H1 (cell line): ENCODE measurements around the gene CST1. TPM values are rescaled to one million over a fixed set of nuclear protein-coding genes. Genes with fewer than 3 reads are reported as not detected.

Experiments
- CTCF ChIA-PET: fragments of 300-600 bp; sonication (Branson Sonifier 250); formaldehyde crosslinking; loops from one replicate; lab custom pipeline; 2021; ENCODE audit not compliant: partially characterized antibody; lab: Charles Lee
- POLR2A ChIA-PET: fragments of 300-600 bp; sonication (Branson Sonifier 250); formaldehyde crosslinking; loops from one replicate; lab custom pipeline; 2021; ENCODE audit warnings: inconsistent platforms; ENCODE audit not compliant: partially characterized antibody; lab: Charles Lee
- DNase-seq, 2 experiments: peaks; one replicate each; pipeline versions ENCODE4 v3.0.0 to v3.0.0-alpha.2; 2010 to 2022; ENCODE audit warnings: low spot score in 2 of 2, low read depth in 1 of 2, mixed read lengths in 1 of 2
- FAIRE-seq: peaks from 2 replicates; lab custom pipeline; 2011; peaks lifted over from hg19 to GRCh38; lab: Jason Lieb, UNC
- H2AFZ ChIP-seq: 2 replicates; pipeline ENCODE4 v1.8.1; 2012; ENCODE audit warnings: low read length, inconsistent platforms
- H2AK5ac ChIP-seq: 2 replicates; pipeline ENCODE4 v1.6.1; 2013; ENCODE audit warnings: low read depth, low read length
- H2BK120ac ChIP-seq: replicated peaks from 2 replicates; pipeline ENCODE3; 2013; ENCODE audit warnings: low read depth, low read length, inconsistent platforms
- H2BK12ac ChIP-seq: 2 replicates; pipeline ENCODE4 v1.6.1; 2013; ENCODE audit warnings: low read depth, low read length
- H2BK15ac ChIP-seq: 2 replicates; pipeline ENCODE4 v1.6.1; 2013; ENCODE audit warnings: low read length
- H2BK20ac ChIP-seq: 2 replicates; pipeline ENCODE4 v1.6.1; 2013; ENCODE audit warnings: low read length
- H2BK5ac ChIP-seq: 2 replicates; pipeline ENCODE4 v1.6.1; 2013; ENCODE audit warnings: low read depth, low read length
- H3K14ac ChIP-seq: 2 replicates; pipeline ENCODE4 v1.6.1; 2013; ENCODE audit warnings: inconsistent platforms; ENCODE audit not compliant: insufficient read length
- H3K18ac ChIP-seq: 2 replicates; pipeline ENCODE4 v1.6.1; 2013; ENCODE audit warnings: low read length; ENCODE audit errors: extremely low read depth
- H3K23ac ChIP-seq: 2 replicates; pipeline ENCODE4 v1.6.1; 2013; ENCODE audit warnings: inconsistent platforms; ENCODE audit not compliant: insufficient read length
- H3K23me2 ChIP-seq: 2 replicates; pipeline ENCODE4 v1.6.1; 2013; ENCODE audit warnings: low read depth, low read length
- H3K27ac ChIP-seq: 2 replicates; pipeline ENCODE4 v1.6.1; 2011; ENCODE audit warnings: low read depth, low read length, inconsistent platforms
- H3K27me3 ChIP-seq, 4 experiments: replicated peaks in 1 of 4; 1 replicate in 1 of 4; 2 replicates in 3 of 4; pipeline versions ENCODE4 v1.6.1 to v1.8.1; 2011 to 2013; ENCODE audit warnings: low read length in 3 of 4, mild to moderate bottlenecking in 3 of 4, inconsistent platforms in 2 of 4, mixed read lengths in 2 of 4, moderate library complexity in 1 of 4; ENCODE audit not compliant: control insufficient read depth in 3 of 4, insufficient read depth in 3 of 4; ENCODE audit errors: extremely low read depth in 1 of 4
- H3K36me3 ChIP-seq, 4 experiments: 2 replicates each; pipeline versions ENCODE4 v1.6.1 to v1.8.1; 2011 to 2013; ENCODE audit warnings: mild to moderate bottlenecking in 4 of 4, low read length in 3 of 4, moderate library complexity in 2 of 4, control low read depth in 1 of 4, inconsistent platforms in 1 of 4; ENCODE audit not compliant: insufficient read depth in 4 of 4, control insufficient read depth in 2 of 4
- H3K4ac ChIP-seq: replicated peaks from 2 replicates; pipeline ENCODE3; 2013; ENCODE audit warnings: low read length, low read depth, mixed read lengths, inconsistent platforms; ENCODE audit not compliant: insufficient read length
- H3K4me1 ChIP-seq, 4 experiments: replicated peaks in 1 of 4; 1 replicate in 1 of 4; 2 replicates in 3 of 4; pipeline versions ENCODE4 v1.6.1 to v1.8.1; 2011 to 2013; ENCODE audit warnings: low read length in 3 of 4, inconsistent platforms in 2 of 4, mixed read lengths in 1 of 4; ENCODE audit not compliant: insufficient read depth in 4 of 4, control insufficient read depth in 3 of 4
- H3K4me2 ChIP-seq, 2 experiments: 2 replicates each; pipeline versions ENCODE4 v1.6.1 to v1.8.1; 2011 to 2013; ENCODE audit warnings: low read depth in 2 of 2, low read length in 2 of 2, control low read depth in 1 of 2, inconsistent platforms in 1 of 2, mild to moderate bottlenecking in 1 of 2; ENCODE audit not compliant: insufficient read depth in 1 of 2
- H3K4me3 ChIP-seq, 4 experiments: fragments of 200-600, 300-600 bp in 1 of 4; sonication (generic), shearing (Covaris generic), sonication (Bioruptor Twin) in 1 of 4; 2 replicates each; pipeline versions ENCODE4 v1.5.1 to v1.8.1; 2011 to 2016; ENCODE audit warnings: low read length in 4 of 4, low read depth in 3 of 4, control low read depth in 2 of 4, inconsistent platforms in 2 of 4, mild to moderate bottlenecking in 2 of 4, mixed read lengths in 1 of 4, moderate library complexity in 1 of 4; ENCODE audit not compliant: insufficient read depth in 2 of 4; ENCODE audit errors: extremely low read depth in 1 of 4
- H3K56ac ChIP-seq: replicated peaks from 2 replicates; pipeline ENCODE3; 2013; ENCODE audit warnings: low read depth, mild to moderate bottlenecking, mixed read lengths, low read length, inconsistent platforms; ENCODE audit not compliant: insufficient read length
- H3K79me1 ChIP-seq: 2 replicates; pipeline ENCODE4 v1.6.1; 2013; ENCODE audit warnings: low read depth, low read length, control low read depth
- H3K79me2 ChIP-seq, 2 experiments: 2 replicates each; pipeline versions ENCODE4 v1.6.1 to v1.8.1; 2012 to 2013; ENCODE audit warnings: low read length in 2 of 2, mild to moderate bottlenecking in 2 of 2, inconsistent platforms in 1 of 2; ENCODE audit not compliant: insufficient read depth in 2 of 2, control insufficient read depth in 1 of 2
- H3K9ac ChIP-seq, 4 experiments: replicated peaks in 1 of 4; 1 replicate in 1 of 4; 2 replicates in 3 of 4; pipeline versions ENCODE4 v1.6.1 to v1.8.1; 2011 to 2013; ENCODE audit warnings: low read depth in 3 of 4, low read length in 3 of 4, control low read depth in 2 of 4, mild to moderate bottlenecking in 2 of 4, moderate library complexity in 2 of 4, inconsistent platforms in 1 of 4; ENCODE audit errors: extremely low read depth in 1 of 4
- H3K9me3 ChIP-seq, 2 experiments: 2 replicates each; pipeline versions ENCODE4 v1.6.1 to v1.8.1; 2012 to 2013; ENCODE audit warnings: mild to moderate bottlenecking in 2 of 2, moderate library complexity in 2 of 2, control low read depth in 1 of 2, inconsistent platforms in 1 of 2, low read depth in 1 of 2, low read length in 1 of 2, mixed read lengths in 1 of 2; ENCODE audit not compliant: insufficient read depth in 2 of 2
- H4K20me1 ChIP-seq, 2 experiments: replicated peaks in 1 of 2; 2 replicates each; pipeline versions ENCODE3 to v1.8.1; 2011 to 2013; ENCODE audit warnings: inconsistent platforms in 2 of 2, low read length in 2 of 2, mild to moderate bottlenecking in 1 of 2; ENCODE audit not compliant: insufficient read depth in 2 of 2, control insufficient read depth in 1 of 2
- H4K5ac ChIP-seq: 2 replicates; pipeline ENCODE4 v1.6.1; 2013; ENCODE audit warnings: low read length, low read depth, mixed read lengths, inconsistent platforms; ENCODE audit not compliant: insufficient read length
- H4K8ac ChIP-seq: 2 replicates; pipeline ENCODE4 v1.8.0; 2013; ENCODE audit warnings: mild to moderate bottlenecking, moderate library complexity, low read length, inconsistent platforms; ENCODE audit not compliant: insufficient read depth; ENCODE audit errors: extremely low read depth
- H4K91ac ChIP-seq: replicated peaks from 2 replicates; pipeline ENCODE3; 2013; ENCODE audit warnings: low read length, mixed read lengths, inconsistent platforms; ENCODE audit not compliant: insufficient read length
- ASH2L ChIP-seq: fragments of 200-600, 300-600 bp; sonication (generic); IDR thresholded peaks from one replicate; pipeline ENCODE4 v1.7.1; 2017; ENCODE audit warnings: low read length
- EGR1 ChIP-seq: IDR thresholded peaks from 2 replicates; pipeline ENCODE4 v1.6.1; 2011; ENCODE audit warnings: low read depth, low read length, borderline replicate concordance
- GTF2F1 ChIP-seq: IDR thresholded peaks from 2 replicates; pipeline ENCODE4 v1.6.1; 2012; ENCODE audit warnings: low read depth, low read length, improper control_type of control experiment, borderline replicate concordance
- WGBS, 2 experiments: shearing (Covaris generic) in 1 of 2; methylation state at CpG; one replicate each; pipeline versions ENCODE4 v1.1.6 to v1.1.7; 2013 to 2015; ENCODE audit warnings: low lambda C conversion rate in 2 of 2, mixed read lengths in 2 of 2, inconsistent platforms in 1 of 2, low coverage in 1 of 2, missing lambda C conversion rate in 1 of 2; ENCODE audit not compliant: insufficient replicate concordance in 2 of 2, insufficient coverage in 1 of 2, insufficient read length in 1 of 2; ENCODE audit errors: extremely low coverage in 1 of 2, missing lambda C conversion rate in 1 of 2; 5-methylcytosine and 5-hydroxymethylcytosine counted together
- polyA plus RNA-seq, 7 experiments: library from polyadenylated mRNA; depleted of rRNA in 3 of 7; stranded (reverse) in 5 of 7; unstranded in 2 of 7; fragments of >200 nt in 5 of 7; fragments of 200-250 nt in 2 of 7; gene quantifications; 1 replicate in 5 of 7; 2 replicates in 1 of 7; 4 replicates in 1 of 7; pipeline versions ENCODE4 v1.2.1 to v1.2.3, GENCODE V29; 2011 to 2013; ENCODE audit warnings: missing spikeins in 2 of 7, mixed read lengths in 2 of 7
- total RNA-seq: library from RNA; stranded (reverse); fragmentation: NEBNext Ultra II Directional; extraction: Animal tissue kit (Norgen Biotek cat#: 25700); gene quantifications from 2 replicates; pipeline ENCODE4 v1.2.1, GENCODE V29; 2021

CST1 gene
- total and polyA plus RNA-seq, 2 of the 8 experiments (the other 6 are each of a cell fraction or from before 2014, with no cell fraction given) = 2.3 to 2.9 TPM

- Histone ChIP-seq H3K4me2 (no peak overlapping the region), H2BK5ac (no peak overlapping the region), H2AFZ (no peak overlapping the region), H3K9me3 (no peaks in the 10 kb centered on the region), H3K9ac (no peak overlapping the region), H3K36me3 (no peaks in the 10 kb centered on the region), H2BK15ac (no peak overlapping the region), H3K56ac (no peak overlapping the region), H3K4me3 (no peak overlapping the region), H3K27me3 (peaks cover 25 to 54% (median 41%) of the 10 kb centered on the region in 4 experiments), H3K23ac (no peak overlapping the region), H2AK5ac (no peak overlapping the region), H3K14ac (no peak overlapping the region), H4K5ac (no peak overlapping the region), H2BK120ac (no peak overlapping the region), H3K79me2 (no peaks in the 10 kb centered on the region), H3K23me2 (no peaks in the 10 kb centered on the region), H3K4me1 (peaks cover 0 to 3% (median 0%) of the 10 kb centered on the region in 4 experiments; a peak in 2 of 7 replicates), H2BK12ac (no peak overlapping the region), H3K18ac (no peak overlapping the region), H4K20me1 (peaks cover 0 to 2% of the 10 kb centered on the region in 2 experiments), H3K27ac (no peak overlapping the region), H3K79me1 (no peaks in the 10 kb centered on the region), H4K91ac (no peak overlapping the region), H2BK20ac (no peak overlapping the region), H4K8ac (no peak overlapping the region), H3K4ac (no peak overlapping the region)
- POLR2A ChIA-PET = no interaction called here
- TF ChIP-seq ASH2L = no peak
- TF ChIP-seq GTF2F1 = no peak
- no peak for TF ChIP-seq EGR1
- CTCF ChIA-PET = no interaction called here
- DNase-seq (no peak), FAIRE-seq (no peak)
- WGBS, 2 experiments = 91% methylated on average over 3 of the region's 3 CpGs; no CpG with 5 or more reads in 1 of the 2 experiments
Observed at GRCh38 chr20:23753194-23753548, 2.4 kb upstream of the CST1 start.
